ENCODE results near the gene SH3BP5L. TPM values are rescaled to one million over a fixed set of nuclear protein-coding genes. Genes with fewer than 3 reads are reported as not detected.

Gene SH3BP5L
- total and polyA plus RNA-seq, 2 of the 13 experiments (the other 11 are each of a cell fraction or from before 2014, with no cell fraction given): 10.3 to 14.9 TPM

DNA sequence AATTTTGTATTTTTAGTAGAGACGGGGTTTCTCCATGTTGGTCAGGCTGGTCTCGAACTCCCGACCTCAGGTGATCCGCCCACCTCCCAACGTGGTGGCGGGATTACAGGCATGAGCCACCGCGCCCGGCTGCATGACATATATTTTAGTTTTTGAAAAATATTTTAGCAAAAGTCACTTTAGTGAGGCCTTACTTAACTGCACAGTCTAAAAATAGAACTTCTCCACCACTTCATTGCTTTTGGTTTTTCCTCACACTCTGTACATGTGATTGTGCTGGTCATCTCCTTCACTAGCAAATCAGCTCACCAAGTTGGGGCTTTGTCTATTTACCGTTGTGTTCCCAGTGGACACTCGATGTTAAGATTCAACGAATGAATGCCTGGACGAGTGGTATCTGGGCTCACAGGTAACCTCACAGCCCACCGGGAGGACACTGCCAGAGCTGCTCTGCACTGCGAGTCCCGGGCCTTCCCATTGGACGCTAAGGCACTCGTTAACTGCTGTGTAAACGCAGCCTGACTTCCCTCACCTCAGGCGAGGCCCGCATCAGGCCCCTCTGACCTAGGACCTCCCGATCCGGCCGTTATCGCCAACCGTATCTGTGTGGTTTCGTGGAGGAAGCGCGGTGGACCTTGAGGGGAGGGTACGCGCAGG, 47.2 kb upstream of the SH3BP5L start (continued):
- TF ChIP-seq ZHX2 (IDR thresholded peaks at IDR 0.05; ENCODE audit: low read depth) (no peak), ZHX2 (CRISPR knock-in tag; IDR thresholded peaks at IDR 0.05; ENCODE audit: borderline replicate concordance) (no peak), KDM2A (CRISPR knock-in tag; IDR thresholded peaks at IDR 0.05; ENCODE audit: borderline replicate concordance, low read depth) (no peak), ESRRA (CRISPR knock-in tag; IDR thresholded peaks at IDR 0.05; ENCODE audit: low read depth) (no peak), ZNF530 (CRISPR knock-in tag; IDR thresholded peaks at IDR 0.05; ENCODE audit: low read depth) (no peak), SUZ12 (IDR thresholded peaks at IDR 0.05; ENCODE audit: low read depth, low read length) (no peak), HNF1B (CRISPR knock-in tag; IDR thresholded peaks at IDR 0.05) (no peak), ZNF776 (CRISPR knock-in tag; IDR thresholded peaks at IDR 0.05) (no peak), KLF16 (CRISPR knock-in tag; IDR thresholded peaks at IDR 0.05) (no peak), KLF12 (CRISPR knock-in tag; IDR thresholded peaks at IDR 0.05; ENCODE audit: borderline replicate concordance) (0 out of 2 replicates have a peak, but pooled peaks have one; percentile 20), RARG (CRISPR knock-in tag; IDR thresholded peaks at IDR 0.05; ENCODE audit: low read depth) (no peak)
- TF ChIP-seq, protein P1, sequence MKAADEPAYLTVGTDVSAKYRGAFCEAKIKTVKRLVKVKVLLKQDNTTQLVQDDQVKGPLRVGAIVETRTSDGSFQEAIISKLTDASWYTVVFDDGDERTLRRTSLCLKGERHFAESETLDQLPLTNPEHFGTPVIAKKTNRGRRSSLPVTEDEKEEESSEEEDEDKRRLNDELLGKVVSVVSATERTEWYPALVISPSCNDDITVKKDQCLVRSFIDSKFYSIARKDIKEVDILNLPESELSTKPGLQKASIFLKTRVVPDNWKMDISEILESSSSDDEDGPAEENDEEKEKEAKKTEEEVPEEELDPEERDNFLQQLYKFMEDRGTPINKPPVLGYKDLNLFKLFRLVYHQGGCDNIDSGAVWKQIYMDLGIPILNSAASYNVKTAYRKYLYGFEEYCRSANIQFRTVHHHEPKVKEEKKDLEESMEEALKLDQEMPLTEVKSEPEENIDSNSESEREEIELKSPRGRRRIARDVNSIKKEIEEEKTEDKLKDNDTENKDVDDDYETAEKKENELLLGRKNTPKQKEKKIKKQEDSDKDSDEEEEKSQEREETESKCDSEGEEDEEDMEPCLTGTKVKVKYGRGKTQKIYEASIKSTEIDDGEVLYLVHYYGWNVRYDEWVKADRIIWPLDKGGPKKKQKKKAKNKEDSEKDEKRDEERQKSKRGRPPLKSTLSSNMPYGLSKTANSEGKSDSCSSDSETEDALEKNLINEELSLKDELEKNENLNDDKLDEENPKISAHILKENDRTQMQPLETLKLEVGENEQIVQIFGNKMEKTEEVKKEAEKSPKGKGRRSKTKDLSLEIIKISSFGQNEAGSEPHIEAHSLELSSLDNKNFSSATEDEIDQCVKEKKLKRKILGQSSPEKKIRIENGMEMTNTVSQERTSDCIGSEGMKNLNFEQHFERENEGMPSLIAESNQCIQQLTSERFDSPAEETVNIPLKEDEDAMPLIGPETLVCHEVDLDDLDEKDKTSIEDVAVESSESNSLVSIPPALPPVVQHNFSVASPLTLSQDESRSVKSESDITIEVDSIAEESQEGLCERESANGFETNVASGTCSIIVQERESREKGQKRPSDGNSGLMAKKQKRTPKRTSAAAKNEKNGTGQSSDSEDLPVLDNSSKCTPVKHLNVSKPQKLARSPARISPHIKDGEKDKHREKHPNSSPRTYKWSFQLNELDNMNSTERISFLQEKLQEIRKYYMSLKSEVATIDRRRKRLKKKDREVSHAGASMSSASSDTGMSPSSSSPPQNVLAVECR (CRISPR knock-in tag; IDR thresholded peaks at IDR 0.05; ENCODE audit: borderline replicate concordance): peak; percentile 40; the same call in 1 of the 2 replicates
